HG03066 (cell line): Measurements from ENCODE around the gene FAM53C.
"Not testable (repeated sequence)": the region's sequence is repeated elsewhere in the genome, so short reads cannot be mapped to it uniquely, and the experiment has no call there.

ENCODE experiments used
- ATAC-seq: cut with Tn5 transposase; IDR thresholded peaks from one replicate; pipeline ENCODE4 v1.9.1; 2021; ENCODE audit warnings: low read depth; ENCODE audit not compliant: unreplicated experiment

Gene FAM53C

GRCh38 chr5:138389332-138389731, 51.3 kb downstream of the FAM53C start:
- ATAC-seq: no peak

- not testable (repeated sequence) for ATAC-seq
Measured at GRCh38 chr5:138389911-138390310, 51.8 kb downstream of the FAM53C start.

- no peak for ATAC-seq
Measured at GRCh38 chr5:138391859-138392386, 53.9 kb downstream of the FAM53C start.
